Non-pigmented ciliary epithelial cell (primary cell): ENCODE measurements around the gene ADSS1.

Experiments used
- DNase-seq: peaks from one replicate; pipeline ENCODE4 v3.0.0-alpha.2; 2010; ENCODE audit warnings: low read depth

The ADSS1 gene

DNA sequence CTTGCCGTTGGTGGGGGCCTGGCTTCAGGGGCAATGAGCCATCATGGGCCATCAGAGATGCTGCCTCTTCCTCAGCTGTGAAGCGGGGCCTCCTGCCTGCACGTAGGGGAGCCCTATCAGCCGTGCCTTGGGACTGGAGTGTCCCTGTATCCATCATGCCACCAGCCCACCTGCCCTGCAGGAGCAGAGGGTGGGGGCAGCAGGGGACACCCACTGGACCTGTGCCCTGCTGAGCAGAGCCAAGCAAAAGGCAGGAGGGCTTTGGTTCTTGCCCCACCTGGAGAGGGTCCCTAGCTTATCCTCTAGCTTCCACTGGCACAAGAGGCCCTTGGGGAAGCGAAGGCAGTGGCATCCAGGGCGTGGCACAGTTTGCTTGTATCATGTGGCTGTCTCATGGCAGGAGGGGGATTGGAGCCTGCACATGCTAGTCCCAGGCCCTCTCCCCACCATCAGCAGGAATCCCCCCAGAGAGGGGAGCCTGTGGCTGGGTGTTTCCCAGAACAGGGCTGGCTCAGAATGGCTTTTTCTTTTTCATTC lies 10.1 kb downstream of the ADSS1 start:
- no peak for DNase-seq

DNA sequence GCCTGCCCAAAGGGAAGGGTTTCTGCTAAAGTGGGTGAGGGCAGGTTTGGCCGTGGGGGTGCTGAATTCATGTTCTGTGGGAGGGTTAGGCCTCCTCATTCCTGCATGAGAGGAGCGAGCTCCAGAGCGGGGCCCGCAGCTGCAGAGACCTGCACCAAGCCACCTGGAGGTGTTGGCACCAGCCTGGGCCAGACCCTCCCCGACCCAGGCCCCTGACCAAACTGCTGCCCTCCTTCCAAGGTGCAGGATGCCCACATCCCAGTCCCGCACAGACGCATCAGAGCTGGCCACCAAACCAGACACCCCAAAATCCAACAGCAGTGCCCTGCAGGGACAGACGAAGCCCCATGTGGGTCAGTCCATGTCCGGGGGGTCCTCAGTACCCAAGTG lies 10.6 kb downstream of the ADSS1 start:
- no peak for DNase-seq

DNA sequence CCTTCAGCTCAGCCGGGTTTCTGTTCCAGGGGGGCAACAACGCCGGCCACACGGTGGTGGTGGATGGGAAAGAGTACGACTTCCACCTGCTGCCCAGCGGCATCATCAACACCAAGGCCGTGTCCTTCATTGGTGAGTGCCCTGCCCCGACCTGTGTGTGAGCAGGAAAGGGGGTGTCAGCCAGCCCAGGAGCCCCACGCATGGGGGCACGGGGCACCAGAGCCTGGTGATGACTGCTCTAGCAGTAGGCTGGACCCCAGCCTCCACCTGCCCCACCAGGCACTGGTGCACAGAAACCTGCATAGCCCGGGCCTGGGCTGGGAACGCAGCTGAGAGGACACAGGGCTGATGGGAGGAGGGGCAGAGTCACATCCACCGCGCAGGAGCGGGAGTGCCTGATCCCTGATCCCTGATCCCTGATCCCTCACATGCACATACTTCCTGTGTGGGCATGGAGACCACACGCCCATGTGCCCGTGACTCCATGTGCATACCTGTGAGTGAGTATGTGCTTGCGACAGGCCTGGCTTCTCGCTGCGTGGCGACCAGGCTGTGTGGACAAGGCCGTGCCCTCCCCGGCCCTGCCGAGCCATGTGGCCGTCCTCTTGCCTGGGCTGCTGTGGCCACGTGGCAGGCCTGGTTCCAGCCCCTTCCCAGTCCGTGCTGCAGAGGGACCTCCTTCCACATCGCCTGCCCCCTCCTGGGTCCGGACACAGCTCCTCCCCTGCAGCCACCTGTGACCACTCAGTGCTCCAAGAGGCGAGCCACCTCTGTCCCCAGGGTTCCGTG lies 11.2 kb downstream of the ADSS1 start:
- DNase-seq = no peak

DNA sequence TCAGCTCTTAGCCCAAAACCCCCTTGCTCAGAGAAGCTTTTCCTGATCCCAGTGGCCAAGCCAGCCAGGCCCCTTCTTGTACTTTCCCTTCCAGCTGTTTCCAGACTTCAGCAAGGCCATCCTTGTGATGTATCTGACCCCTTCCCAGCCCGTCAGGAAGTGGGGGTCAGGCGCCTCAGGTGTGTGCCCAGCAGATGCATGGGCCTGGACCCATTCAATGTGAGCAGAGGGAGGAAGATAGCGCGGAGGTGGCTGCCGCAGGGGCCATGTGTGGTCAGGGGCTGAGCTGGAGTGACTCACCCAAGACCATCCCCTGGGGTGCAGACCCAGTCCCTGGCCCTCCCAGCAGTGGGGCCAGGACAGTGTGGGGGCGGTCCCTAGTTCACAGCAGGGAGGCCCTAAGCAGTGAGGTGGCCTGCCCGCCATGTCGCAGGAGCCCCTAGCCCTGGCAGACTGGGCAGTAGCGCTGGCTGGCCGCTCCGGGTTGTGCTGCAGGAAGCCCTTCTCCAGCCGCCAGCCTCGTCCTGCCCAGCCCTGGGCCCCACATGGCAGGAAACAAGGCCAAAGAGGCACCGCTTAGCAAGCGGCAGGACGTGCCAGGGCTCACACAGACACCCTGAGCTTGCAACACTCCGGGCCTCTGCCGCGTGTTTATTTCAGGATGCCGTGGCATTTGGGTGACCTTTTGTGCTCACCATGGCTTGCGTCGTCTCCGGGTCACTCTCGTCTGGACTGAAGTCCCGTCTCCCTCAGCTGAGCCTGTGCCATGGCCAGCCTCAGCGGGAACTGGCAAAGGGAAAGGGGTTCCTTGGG lies 12.0 kb downstream of the ADSS1 start:
- no peak for DNase-seq

GRCh38 chr14:104738375-104739019 lies 14.5 kb downstream of the ADSS1 start:
- DNase-seq = no peak

- no peak for DNase-seq
These were observed 15.0 kb downstream of the ADSS1 start for GRCh38 chr14:104739026-104739425.

- no peak for DNase-seq
These were observed 15.8 kb downstream of the ADSS1 start for GRCh38 chr14:104739546-104740516.

DNA sequence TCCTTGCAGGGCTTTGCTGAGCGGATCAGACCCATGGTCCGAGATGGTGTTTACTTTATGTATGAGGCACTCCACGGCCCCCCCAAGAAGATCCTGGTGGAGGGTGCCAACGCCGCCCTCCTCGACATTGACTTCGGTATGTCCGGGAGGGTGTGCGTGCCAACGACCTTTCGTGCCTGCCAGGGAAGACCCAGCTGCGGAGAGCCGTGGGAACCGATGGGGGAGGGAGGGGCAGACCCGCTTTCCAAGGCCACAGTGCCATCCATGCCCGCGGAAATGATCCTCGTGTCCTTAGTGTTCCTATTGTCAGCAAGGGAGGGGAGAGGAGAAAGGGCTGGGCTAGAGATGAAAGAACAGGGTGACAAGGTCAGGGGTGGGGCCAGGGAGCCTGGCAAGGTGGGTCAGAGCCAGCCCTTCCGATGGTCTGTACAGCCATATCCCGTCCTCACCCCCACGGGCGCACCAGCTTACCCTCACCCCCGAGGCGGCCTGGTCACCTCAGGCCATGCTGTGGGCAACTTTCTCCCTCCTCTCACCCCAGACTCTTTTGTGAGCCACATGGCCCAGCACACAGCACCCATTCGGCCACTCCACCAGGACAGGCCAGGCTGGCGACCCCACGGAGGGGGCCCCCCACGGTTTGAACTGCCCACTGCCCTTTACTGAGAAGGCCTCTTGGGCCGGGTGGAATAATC lies 17.2 kb downstream of the ADSS1 start:
- no peak for DNase-seq

DNA sequence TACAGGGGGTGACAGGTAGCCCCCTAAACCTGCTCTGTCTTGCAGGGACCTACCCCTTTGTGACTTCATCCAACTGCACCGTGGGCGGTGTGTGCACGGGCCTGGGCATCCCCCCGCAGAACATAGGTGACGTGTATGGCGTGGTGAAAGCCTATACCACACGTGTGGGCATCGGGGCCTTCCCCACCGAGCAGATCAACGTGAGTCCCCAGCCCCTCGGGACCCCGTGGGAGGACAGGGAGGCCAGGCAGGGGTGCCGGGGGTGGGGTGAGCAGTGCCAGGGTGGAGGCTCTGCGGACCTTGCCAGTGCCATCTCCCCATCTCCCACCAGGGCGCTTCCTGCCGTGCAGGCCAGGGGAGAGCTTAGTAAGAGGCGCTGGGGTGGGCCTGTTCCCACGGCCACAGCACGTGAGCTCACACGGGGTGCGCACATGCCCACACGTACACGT lies 17.8 kb downstream of the ADSS1 start:
- DNase-seq = no peak

DNA sequence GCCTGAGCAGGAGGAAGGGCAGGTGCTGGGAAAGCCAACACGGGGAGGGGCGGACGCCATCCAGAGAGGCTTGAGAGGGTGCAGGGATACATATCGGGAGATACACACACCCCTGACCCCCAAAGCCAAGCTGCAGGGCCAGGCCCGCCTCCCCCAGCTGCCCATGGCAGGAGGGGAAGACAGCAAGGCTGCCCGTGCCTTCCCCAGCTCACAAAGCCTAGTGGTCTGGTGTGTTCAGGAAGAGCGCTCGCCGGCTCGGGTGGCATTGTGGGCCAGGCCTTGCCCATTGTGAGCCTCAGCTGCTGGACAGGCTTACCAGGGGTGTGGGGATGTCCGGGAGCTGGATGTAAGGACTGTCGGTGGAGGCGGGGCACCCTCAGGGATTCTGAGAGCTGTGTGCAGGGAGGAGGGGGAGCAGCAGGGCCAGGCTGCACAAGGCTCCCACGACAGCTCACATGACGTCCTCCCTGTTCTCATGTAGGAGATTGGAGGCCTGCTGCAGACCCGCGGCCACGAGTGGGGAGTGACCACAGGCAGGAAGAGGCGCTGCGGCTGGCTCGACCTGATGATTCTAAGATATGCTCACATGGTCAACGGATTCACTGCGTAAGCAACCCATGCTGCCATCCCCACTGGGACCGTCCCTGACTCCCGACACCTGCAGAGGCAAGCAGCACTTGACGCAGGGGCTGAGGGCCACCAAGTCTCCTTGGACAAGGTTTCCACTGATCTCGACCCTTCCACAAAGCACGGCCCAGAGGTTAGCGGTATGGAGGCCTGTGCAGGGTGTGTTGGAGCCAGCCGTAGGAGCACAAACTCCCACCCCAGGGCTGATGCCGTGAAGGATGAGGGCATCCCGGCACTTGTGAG lies 18.8 kb downstream of the ADSS1 start:
- no peak for DNase-seq

GRCh38 chr14:104743461-104744380 lies 19.7 kb downstream of the ADSS1 start:
- DNase-seq = no peak

DNA sequence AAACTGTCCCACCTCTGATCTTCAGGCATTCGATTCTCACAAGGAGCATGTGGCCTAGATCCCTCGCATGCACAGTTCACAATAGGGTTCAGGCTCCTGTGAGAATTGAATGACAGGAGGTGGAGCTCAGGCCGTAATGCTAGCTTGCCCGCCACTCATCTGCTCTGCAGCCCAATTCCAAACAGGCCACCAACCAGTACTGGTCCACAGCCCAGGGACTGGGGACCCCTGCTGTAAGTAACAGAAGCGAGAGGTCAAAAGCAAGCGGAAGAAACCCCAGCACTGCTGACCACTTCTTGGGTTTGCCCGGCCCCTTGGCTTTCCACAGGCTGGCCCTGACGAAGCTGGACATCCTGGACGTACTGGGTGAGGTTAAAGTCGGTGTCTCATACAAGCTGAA lies 20.5 kb downstream of the ADSS1 start:
- DNase-seq = no peak

GRCh38 chr14:104745431-104745830 lies 21.4 kb downstream of the ADSS1 start:
- no peak for DNase-seq

DNA sequence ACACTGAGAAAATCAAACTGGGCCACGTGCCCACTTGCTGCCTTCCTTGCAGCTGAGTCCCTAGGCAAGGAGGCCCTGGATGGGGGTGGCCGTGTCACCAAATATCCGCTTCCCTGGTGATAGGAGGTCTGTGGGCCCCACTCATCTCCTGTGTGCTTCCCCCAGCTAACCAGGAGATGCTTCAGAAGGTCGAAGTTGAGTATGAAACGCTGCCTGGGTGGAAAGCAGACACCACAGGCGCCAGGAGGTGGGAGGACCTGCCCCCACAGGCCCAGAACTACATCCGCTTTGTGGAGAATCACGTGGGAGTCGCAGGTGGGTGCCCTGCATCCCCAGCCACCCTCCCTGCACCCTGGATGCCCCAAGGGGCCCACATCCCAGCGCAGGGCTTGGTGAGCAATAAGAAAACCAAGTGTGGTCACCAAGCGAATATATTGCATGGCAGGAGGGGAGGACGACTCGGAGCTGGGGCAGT lies 22.1 kb downstream of the ADSS1 start:
- DNase-seq = no peak

DNA sequence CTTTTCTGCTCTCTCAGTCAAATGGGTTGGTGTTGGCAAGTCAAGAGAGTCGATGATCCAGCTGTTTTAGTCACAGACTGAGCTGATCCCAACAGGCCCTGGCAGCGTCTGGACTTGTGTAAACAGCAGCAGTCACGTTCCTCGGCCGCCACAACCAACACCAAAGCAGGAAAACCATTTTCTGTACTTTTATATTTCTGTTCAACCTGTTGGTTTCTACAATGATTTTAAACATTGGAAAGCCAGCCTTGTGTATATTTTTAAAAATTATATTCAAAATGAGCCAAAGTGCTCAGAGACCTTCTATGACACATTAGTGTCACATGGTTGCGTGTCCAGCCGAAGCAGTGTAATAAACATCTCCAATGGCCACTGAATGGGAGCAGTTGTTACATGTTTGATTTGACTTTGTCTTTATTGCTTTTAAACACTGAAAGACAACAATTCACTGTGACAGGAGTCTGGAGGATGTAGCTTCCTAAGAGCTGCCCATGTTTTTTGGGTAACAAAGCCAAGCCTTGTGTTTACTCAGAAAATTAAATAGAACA lies 23.0 kb downstream of the ADSS1 start:
- no peak for DNase-seq

DNA sequence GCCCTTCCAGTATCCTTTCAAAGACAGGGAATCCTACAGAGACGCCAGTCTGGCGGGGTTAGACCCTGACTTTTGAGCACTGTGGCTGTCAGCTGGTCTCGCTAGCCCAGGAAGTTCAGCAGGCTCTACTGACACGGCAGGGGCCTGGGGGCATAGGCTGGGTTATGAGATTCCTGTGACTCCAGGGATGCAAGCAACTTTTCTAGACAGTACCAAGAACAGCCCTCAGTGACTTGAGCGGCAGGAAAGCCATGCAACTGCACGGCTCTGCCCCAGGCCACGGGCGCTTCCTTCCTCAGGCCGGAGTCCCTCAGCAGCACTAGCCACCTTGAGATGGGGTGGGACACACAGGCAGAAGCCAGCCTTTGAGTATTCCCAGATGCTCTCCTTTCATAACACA lies 23.8 kb downstream of the ADSS1 start:
- DNase-seq = no peak

GRCh38 chr14:104749111-104749649 lies 25.2 kb downstream of the ADSS1 start:
- DNase-seq = no peak
